A549 (cell line): ENCODE measurements around the gene FAM50B. TPM values are rescaled to one million over a fixed set of nuclear protein-coding genes. Genes with fewer than 3 reads are reported as not detected.

Experiments used
- ATAC-seq, 2 experiments: fragments of 200-7000 bp in 1 of 2; fragments of >200 bp in 1 of 2; cut with Nextera tagmentation in 1 of 2; cut with Tn5 transposase in 1 of 2; 3 replicates each; pipeline versions ENCODE4 v1.8.0 to v1.9.1; 2018 to 2020; ENCODE audit warnings: mild to moderate bottlenecking in 1 of 2, moderate library complexity in 1 of 2
- CTCF ChIA-PET: fragments of 300-600 bp; sonication (Branson Sonifier 250); formaldehyde crosslinking; extraction: SDS; loops from one replicate; lab custom pipeline; 2021; ENCODE audit warnings: antibody characterized with exemption, inconsistent platforms; lab: Yijun Ruan, JAX
- POLR2A ChIA-PET: fragments of 350-600 bp; formaldehyde crosslinking; extraction: SDS; loops from one replicate; lab custom pipeline; 2021; ENCODE audit warnings: antibody characterized with exemption, inconsistent platforms; lab: Yijun Ruan, JAX
- DNase-seq, 2 experiments: peaks; one replicate each; pipeline versions ENCODE4 v3.0.0 to v3.0.0-alpha.2; 2011 to 2016; ENCODE audit warnings: low read depth in 1 of 2, low spot score in 1 of 2
- FAIRE-seq: peaks from 2 replicates; lab custom pipeline; 2011; peaks lifted over from hg19 to GRCh38; lab: Jason Lieb, UNC
- H3K27ac ChIP-seq, 2 experiments: fragments of >200 bp; sonication (Bioruptor Twin); formaldehyde crosslinking; 3 replicates each; pipeline ENCODE4 v1.5.1; 2016 to 2017
- H3K4me1 ChIP-seq: fragments of >200 bp; sonication (Bioruptor Twin); formaldehyde crosslinking; 3 replicates; pipeline ENCODE4 v1.6.1; 2016
- H3K4me2 ChIP-seq: fragments of >200 bp; sonication (Bioruptor Twin); formaldehyde crosslinking; 3 replicates; pipeline ENCODE4 v1.6.1; 2016
- H3K4me3 ChIP-seq: fragments of >200 bp; sonication (Bioruptor Twin); formaldehyde crosslinking; 3 replicates; pipeline ENCODE4 v1.5.1; 2016
- H3K9me3 ChIP-seq: fragments of >200 bp; sonication (Bioruptor Twin); formaldehyde crosslinking; 3 replicates; pipeline ENCODE4 v1.6.1; 2016
- BHLHE40 ChIP-seq: IDR thresholded peaks from 2 replicates; pipeline ENCODE4 v1.6.1; 2012; ENCODE audit warnings: low read depth, low read length, inconsistent platforms
- CEBPB ChIP-seq, 2 experiments: fragments of >200 bp in 1 of 2; sonication (Bioruptor Twin) in 1 of 2; formaldehyde crosslinking in 1 of 2; IDR thresholded peaks; 2 replicates each; pipeline ENCODE4 v1.6.1; 2012 to 2016
- CHD4 ChIP-seq: fragments of 200-600 bp; sonication (generic); IDR thresholded peaks from 2 replicates; pipeline ENCODE4 v1.6.1; 2016; ENCODE audit warnings: antibody characterized with exemption, mild to moderate bottlenecking, borderline replicate concordance
- EHF ChIP-seq: fragments of 250-450 bp; sonication (Bioruptor Pico); IDR thresholded peaks from 2 replicates; pipeline ENCODE4 v1.5.0; 2020; ENCODE audit warnings: mild to moderate bottlenecking
- EHMT2 ChIP-seq: fragments of 200-600 bp; sonication (generic); IDR thresholded peaks from 2 replicates; pipeline ENCODE4 v1.6.1; 2016; ENCODE audit warnings: antibody characterized with exemption, low read depth, mild to moderate bottlenecking, moderate library complexity
- FOSL2 ChIP-seq, 2 experiments: fragments of 450-650 bp in 1 of 2; fragments of >200 bp in 1 of 2; sonication (Bioruptor Twin) in 1 of 2; formaldehyde crosslinking; IDR thresholded peaks; 2 replicates each; pipeline versions ENCODE4 v1.5.0 to v1.6.1; 2016 to 2020; ENCODE audit warnings: mild to moderate bottlenecking in 1 of 2, moderate library complexity in 1 of 2
- HEYL ChIP-seq: fragments of 250-450 bp; sonication (Bioruptor Pico); IDR thresholded peaks from 2 replicates; pipeline ENCODE4 v1.8.0; 2021; ENCODE audit warnings: mild to moderate bottlenecking, moderate library complexity
- HOXA7 ChIP-seq: fragments of 250-450 bp; sonication (Bioruptor Pico); IDR thresholded peaks from 2 replicates; pipeline ENCODE4 v1.5.0; 2020; ENCODE audit warnings: mild to moderate bottlenecking, moderate library complexity
- JUN ChIP-seq, 2 experiments: fragments of >200 bp; sonication (Bioruptor Twin); formaldehyde crosslinking; IDR thresholded peaks; 2 replicates in 1 of 2; 3 replicates in 1 of 2; pipeline ENCODE4 v1.6.1; 2016 to 2017
- NFE2L2 ChIP-seq: fragments of 150-350 bp; conservative IDR thresholded peaks from 2 replicates; pipeline ENCODE4 v1.6.1; 2014; ENCODE audit warnings: low read length
- NPAS2 ChIP-seq: fragments of 250-450 bp; sonication (Bioruptor Pico); IDR thresholded peaks from 2 replicates; pipeline ENCODE4 v1.8.0; 2022; ENCODE audit warnings: mild to moderate bottlenecking, moderate library complexity, borderline replicate concordance
- NR3C1 ChIP-seq: fragments of >200 bp; sonication (Bioruptor Twin); formaldehyde crosslinking; IDR thresholded peaks from 3 replicates; pipeline ENCODE4 v1.6.1; 2017
- RFX5 ChIP-seq: fragments of 450-650 bp; IDR thresholded peaks from 2 replicates; pipeline ENCODE4 v1.7.1; 2014; ENCODE audit warnings: antibody characterized with exemption, mild to moderate bottlenecking, moderate library complexity
- RNF2 ChIP-seq: fragments of 200-600 bp; sonication (generic); IDR thresholded peaks from 2 replicates; pipeline ENCODE4 v1.6.1; 2016; ENCODE audit warnings: low read depth, mild to moderate bottlenecking, antibody characterized with exemption, moderate library complexity, borderline replicate concordance
- SMC3 ChIP-seq: fragments of >200 bp; sonication (Bioruptor Twin); formaldehyde crosslinking; IDR thresholded peaks from 3 replicates; pipeline ENCODE4 v1.6.1; 2018; ENCODE audit warnings: inconsistent platforms
- TFCP2L1 ChIP-seq: fragments of 250-450 bp; sonication (Bioruptor Pico); IDR thresholded peaks from 2 replicates; pipeline ENCODE4 v1.5.0; 2021; ENCODE audit warnings: mild to moderate bottlenecking
- ZNF302 ChIP-seq: fragments of 250-450 bp; sonication (Bioruptor Pico); IDR thresholded peaks from 2 replicates; pipeline ENCODE4 v1.9.0; 2021; ENCODE audit warnings: inconsistent platforms, mild to moderate bottlenecking, moderate library complexity
- ZSCAN20 ChIP-seq: fragments of 250-450 bp; sonication (Bioruptor Pico); IDR thresholded peaks from 2 replicates; pipeline ENCODE4 v1.8.0; 2022; ENCODE audit warnings: mild to moderate bottlenecking, moderate library complexity
- WGBS: methylation state at CpG from one replicate; pipeline ENCODE4 v1.1.6; 2017; ENCODE audit errors: missing lambda C conversion rate; 5-methylcytosine and 5-hydroxymethylcytosine counted together
- polyA plus RNA-seq, 4 experiments: library from polyadenylated mRNA; depleted of rRNA in 3 of 4; stranded (reverse); fragments of >200 nt; fragmentation: RNase III in 1 of 4; extraction: RNeasy Plus Mini Kit Qiagen cat#74134 plus additional on column Dnase treatment in 1 of 4; gene quantifications; 2 replicates in 3 of 4; 3 replicates in 1 of 4; pipeline ENCODE4 v1.2.3, GENCODE V29; 2011 to 2017
- TF ChIP-seq, protein P1 (sequence below): fragments of >200 bp; sonication (Bioruptor Twin); formaldehyde crosslinking; IDR thresholded peaks from 3 replicates; pipeline ENCODE4 v1.5.1; 2016
- TF ChIP-seq, protein P2 (sequence below): IDR thresholded peaks from 2 replicates; pipeline ENCODE4 v1.6.1; 2012
- TF ChIP-seq, protein P3 (sequence below): fragments of 200-600 bp; sonication (generic); IDR thresholded peaks from 2 replicates; pipeline ENCODE4 v1.6.1; 2016; ENCODE audit warnings: antibody characterized with exemption, mild to moderate bottlenecking, moderate library complexity

The FAM50B gene
- polyA plus RNA-seq, 2 of the 4 experiments (the other 2 are of a cell fraction): 5.1 to 6.4 TPM

DNA sequence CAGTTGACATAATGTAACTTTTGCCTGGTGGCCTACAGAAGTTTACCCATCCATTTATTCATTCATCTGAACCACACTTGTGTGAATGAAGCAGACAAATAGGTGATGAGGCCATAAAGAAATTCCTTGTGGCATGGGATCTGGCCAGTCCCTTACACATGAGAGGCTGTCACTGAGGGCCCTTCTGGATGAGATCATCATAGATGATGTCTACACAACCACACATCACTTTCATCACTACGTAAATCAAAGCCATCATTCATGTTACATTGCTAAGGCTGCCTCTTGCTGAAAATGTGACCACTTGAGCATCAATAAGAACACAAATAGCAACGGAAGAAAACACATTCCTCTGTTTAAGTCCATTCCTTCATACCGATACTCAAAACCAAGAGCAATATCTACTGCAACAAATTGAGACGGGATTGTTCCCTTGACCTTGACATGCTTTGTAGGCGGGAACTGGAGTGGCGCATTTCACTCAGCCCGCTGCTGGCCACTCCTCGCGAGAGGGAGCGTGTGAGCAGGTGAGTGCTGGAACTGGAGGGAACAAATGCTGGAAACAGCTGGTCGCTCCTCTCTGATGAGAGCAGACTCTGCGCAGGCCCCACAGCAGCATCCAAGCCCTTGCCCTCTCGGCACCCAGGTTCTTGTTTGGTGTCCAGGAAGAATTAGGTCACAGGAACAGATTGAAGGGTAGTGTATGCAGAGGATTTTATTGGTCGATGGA lies 49.3 kb downstream of the FAM50B start (continued):
- TF ChIP-seq, protein P1, sequence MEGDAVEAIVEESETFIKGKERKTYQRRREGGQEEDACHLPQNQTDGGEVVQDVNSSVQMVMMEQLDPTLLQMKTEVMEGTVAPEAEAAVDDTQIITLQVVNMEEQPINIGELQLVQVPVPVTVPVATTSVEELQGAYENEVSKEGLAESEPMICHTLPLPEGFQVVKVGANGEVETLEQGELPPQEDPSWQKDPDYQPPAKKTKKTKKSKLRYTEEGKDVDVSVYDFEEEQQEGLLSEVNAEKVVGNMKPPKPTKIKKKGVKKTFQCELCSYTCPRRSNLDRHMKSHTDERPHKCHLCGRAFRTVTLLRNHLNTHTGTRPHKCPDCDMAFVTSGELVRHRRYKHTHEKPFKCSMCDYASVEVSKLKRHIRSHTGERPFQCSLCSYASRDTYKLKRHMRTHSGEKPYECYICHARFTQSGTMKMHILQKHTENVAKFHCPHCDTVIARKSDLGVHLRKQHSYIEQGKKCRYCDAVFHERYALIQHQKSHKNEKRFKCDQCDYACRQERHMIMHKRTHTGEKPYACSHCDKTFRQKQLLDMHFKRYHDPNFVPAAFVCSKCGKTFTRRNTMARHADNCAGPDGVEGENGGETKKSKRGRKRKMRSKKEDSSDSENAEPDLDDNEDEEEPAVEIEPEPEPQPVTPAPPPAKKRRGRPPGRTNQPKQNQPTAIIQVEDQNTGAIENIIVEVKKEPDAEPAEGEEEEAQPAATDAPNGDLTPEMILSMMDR: no peak
- TF ChIP-seq HOXA7 (CRISPR knock-in tag): no peak
- TF ChIP-seq JUN (IDR thresholded peaks at IDR 0.05): no peak

DNA sequence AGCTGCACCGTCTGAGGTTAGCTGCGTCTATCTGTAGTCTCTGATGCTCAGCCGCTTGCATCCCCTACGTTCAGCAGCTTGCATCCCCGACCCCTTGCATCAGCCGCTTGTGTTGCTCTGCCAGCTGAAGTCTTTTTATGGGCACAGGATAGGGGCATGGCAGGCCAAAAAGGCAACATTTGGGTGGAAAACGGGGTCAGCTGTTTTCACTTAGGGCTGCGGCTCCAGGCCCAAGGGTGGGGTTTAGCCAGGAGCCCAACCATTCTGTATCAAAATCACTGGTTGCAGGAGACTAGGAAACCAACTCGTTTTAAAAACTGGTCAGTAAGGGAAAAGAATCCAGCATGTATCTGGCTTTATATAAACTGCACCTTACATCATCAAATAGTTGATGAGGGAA lies 49.9 kb downstream of the FAM50B start:
- ATAC-seq: no peak
- ChIA-PET POLR2A (no interaction called here), CTCF (interaction anchor here (1.2 to 1.3 kb wide), 2 partner anchors 26 to 34 kb away, joined by 3 to 4 read pairs; no protein-coding TSS in a partner anchor)
- H3K4me3 ChIP-seq: no peak overlapping the region
- H3K27ac ChIP-seq: no peak overlapping the region
- no peaks in the 10 kb centered on the region for H3K9me3 ChIP-seq
- WGBS: 83% methylated on average over 9 of the region's 9 CpGs
- H3K4me2 ChIP-seq: no peak overlapping the region
- TF ChIP-seq NPAS2 (CRISPR knock-in tag): no peak
- TF ChIP-seq NR3C1: no peak
- no peak for TF ChIP-seq NFE2L2
- TF ChIP-seq SMC3: no peak
- TF ChIP-seq, protein P2, sequence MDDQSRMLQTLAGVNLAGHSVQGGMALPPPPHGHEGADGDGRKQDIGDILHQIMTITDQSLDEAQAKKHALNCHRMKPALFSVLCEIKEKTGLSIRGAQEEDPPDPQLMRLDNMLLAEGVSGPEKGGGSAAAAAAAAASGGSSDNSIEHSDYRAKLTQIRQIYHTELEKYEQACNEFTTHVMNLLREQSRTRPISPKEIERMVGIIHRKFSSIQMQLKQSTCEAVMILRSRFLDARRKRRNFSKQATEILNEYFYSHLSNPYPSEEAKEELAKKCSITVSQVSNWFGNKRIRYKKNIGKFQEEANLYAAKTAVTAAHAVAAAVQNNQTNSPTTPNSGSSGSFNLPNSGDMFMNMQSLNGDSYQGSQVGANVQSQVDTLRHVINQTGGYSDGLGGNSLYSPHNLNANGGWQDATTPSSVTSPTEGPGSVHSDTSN: no peak
- TF ChIP-seq, protein P1: no peak
- TF ChIP-seq, protein P3, sequence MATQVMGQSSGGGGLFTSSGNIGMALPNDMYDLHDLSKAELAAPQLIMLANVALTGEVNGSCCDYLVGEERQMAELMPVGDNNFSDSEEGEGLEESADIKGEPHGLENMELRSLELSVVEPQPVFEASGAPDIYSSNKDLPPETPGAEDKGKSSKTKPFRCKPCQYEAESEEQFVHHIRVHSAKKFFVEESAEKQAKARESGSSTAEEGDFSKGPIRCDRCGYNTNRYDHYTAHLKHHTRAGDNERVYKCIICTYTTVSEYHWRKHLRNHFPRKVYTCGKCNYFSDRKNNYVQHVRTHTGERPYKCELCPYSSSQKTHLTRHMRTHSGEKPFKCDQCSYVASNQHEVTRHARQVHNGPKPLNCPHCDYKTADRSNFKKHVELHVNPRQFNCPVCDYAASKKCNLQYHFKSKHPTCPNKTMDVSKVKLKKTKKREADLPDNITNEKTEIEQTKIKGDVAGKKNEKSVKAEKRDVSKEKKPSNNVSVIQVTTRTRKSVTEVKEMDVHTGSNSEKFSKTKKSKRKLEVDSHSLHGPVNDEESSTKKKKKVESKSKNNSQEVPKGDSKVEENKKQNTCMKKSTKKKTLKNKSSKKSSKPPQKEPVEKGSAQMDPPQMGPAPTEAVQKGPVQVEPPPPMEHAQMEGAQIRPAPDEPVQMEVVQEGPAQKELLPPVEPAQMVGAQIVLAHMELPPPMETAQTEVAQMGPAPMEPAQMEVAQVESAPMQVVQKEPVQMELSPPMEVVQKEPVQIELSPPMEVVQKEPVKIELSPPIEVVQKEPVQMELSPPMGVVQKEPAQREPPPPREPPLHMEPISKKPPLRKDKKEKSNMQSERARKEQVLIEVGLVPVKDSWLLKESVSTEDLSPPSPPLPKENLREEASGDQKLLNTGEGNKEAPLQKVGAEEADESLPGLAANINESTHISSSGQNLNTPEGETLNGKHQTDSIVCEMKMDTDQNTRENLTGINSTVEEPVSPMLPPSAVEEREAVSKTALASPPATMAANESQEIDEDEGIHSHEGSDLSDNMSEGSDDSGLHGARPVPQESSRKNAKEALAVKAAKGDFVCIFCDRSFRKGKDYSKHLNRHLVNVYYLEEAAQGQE: no peak
- TF ChIP-seq RFX5: no peak
- TF ChIP-seq EHF (CRISPR knock-in tag): no peak
- TF ChIP-seq RNF2: no peak
- TF ChIP-seq ZNF302 (CRISPR knock-in tag): no peak
- no peak for TF ChIP-seq FOSL2 (IDR thresholded peaks at IDR 0.05)
- TF ChIP-seq FOSL2 (CRISPR knock-in tag; IDR thresholded peaks at IDR 0.05): no peak
- TF ChIP-seq ZSCAN20 (CRISPR knock-in tag): no peak
- no peak for TF ChIP-seq BHLHE40
- no peak for TF ChIP-seq HEYL (CRISPR knock-in tag)
- no peak for TF ChIP-seq CHD4
- TF ChIP-seq CEBPB (IDR thresholded peaks at IDR 0.05): no peak
- TF ChIP-seq TFCP2L1 (CRISPR knock-in tag): no peak
- no peak for TF ChIP-seq EHMT2
- TF ChIP-seq, all 56 proteins: peak for 0
- H3K4me1 ChIP-seq: no peaks in the 10 kb centered on the region
- DNase-seq (no peak), FAIRE-seq (no peak)
